Panc1 (cell line): ENCODE measurements around the gene FHIT.

Experiments used
- POLR2AphosphoS5 ChIP-seq: IDR thresholded peaks from 2 replicates; pipeline ENCODE4 v1.6.1; 2012; ENCODE audit warnings: mild to moderate bottlenecking, low read depth, low read length, moderate library complexity
- REST ChIP-seq, 2 experiments: IDR thresholded peaks; 2 replicates each; pipeline ENCODE4 v1.6.1; 2011 to 2012; ENCODE audit warnings: low read depth in 2 of 2, control low read depth in 1 of 2, low read length in 1 of 2, mild to moderate bottlenecking in 1 of 2, moderate library complexity in 1 of 2; ENCODE audit not compliant: insufficient read depth in 1 of 2
- SIN3A ChIP-seq: IDR thresholded peaks from 2 replicates; pipeline ENCODE4 v1.6.1; 2012; ENCODE audit warnings: low read depth, mild to moderate bottlenecking, low read length, moderate library complexity, borderline replicate concordance; ENCODE audit not compliant: insufficient read depth
- TCF7L2 ChIP-seq: IDR thresholded peaks from 2 replicates; pipeline ENCODE4 v1.6.1; 2011; ENCODE audit warnings: mild to moderate bottlenecking, low read depth, low read length, inconsistent platforms
- TF ChIP-seq, protein P1 (sequence below): fragments of 450-650 bp; IDR thresholded peaks from 2 replicates; pipeline ENCODE4 v1.5.1; 2017; ENCODE audit warnings: mild to moderate bottlenecking

- TF ChIP-seq REST (IDR thresholded peaks at IDR 0.05; ENCODE audit: insufficient read depth in 1 of 2, low read depth in 2 of 2, low read length in 1 of 2), result no peak
- TF ChIP-seq, protein P1, sequence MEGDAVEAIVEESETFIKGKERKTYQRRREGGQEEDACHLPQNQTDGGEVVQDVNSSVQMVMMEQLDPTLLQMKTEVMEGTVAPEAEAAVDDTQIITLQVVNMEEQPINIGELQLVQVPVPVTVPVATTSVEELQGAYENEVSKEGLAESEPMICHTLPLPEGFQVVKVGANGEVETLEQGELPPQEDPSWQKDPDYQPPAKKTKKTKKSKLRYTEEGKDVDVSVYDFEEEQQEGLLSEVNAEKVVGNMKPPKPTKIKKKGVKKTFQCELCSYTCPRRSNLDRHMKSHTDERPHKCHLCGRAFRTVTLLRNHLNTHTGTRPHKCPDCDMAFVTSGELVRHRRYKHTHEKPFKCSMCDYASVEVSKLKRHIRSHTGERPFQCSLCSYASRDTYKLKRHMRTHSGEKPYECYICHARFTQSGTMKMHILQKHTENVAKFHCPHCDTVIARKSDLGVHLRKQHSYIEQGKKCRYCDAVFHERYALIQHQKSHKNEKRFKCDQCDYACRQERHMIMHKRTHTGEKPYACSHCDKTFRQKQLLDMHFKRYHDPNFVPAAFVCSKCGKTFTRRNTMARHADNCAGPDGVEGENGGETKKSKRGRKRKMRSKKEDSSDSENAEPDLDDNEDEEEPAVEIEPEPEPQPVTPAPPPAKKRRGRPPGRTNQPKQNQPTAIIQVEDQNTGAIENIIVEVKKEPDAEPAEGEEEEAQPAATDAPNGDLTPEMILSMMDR, result no peak
- no peak for TF ChIP-seq POLR2AphosphoS5
- TF ChIP-seq SIN3A, result no peak
- TF ChIP-seq TCF7L2, result no peak
These were observed 1045.0 kb downstream of the FHIT start for GRCh38 chr3:60206206-60206605.
